ENCODE data around the gene TFCP2.

DNA sequence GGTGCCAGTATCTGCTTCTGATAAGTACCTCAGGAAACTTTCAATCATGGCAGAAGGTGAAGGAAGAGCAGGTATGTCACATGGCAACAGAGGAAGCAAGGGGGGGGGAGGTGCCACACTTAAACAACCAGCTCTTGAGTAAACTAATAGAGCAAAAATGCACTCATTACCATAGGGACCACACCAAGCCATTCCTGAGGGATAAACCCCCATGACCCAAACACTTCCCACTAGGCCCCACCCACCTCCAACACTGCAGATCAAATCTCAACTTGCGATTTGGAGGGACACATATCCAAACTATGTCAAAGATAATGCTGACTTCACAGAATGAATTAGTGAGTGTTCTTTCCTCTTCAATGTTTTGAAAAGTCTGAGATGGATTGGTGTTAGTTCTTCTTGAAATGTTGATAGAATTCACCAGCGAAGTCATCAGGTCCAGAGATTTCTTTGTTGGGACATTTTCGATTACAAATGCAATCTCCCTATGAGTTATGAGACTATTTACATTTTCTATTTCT, 16.6 kb downstream of the TFCP2 start:
- TF ChIP-seq, protein P1, sequence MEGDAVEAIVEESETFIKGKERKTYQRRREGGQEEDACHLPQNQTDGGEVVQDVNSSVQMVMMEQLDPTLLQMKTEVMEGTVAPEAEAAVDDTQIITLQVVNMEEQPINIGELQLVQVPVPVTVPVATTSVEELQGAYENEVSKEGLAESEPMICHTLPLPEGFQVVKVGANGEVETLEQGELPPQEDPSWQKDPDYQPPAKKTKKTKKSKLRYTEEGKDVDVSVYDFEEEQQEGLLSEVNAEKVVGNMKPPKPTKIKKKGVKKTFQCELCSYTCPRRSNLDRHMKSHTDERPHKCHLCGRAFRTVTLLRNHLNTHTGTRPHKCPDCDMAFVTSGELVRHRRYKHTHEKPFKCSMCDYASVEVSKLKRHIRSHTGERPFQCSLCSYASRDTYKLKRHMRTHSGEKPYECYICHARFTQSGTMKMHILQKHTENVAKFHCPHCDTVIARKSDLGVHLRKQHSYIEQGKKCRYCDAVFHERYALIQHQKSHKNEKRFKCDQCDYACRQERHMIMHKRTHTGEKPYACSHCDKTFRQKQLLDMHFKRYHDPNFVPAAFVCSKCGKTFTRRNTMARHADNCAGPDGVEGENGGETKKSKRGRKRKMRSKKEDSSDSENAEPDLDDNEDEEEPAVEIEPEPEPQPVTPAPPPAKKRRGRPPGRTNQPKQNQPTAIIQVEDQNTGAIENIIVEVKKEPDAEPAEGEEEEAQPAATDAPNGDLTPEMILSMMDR (conservative IDR thresholded peaks at IDR 0.05; ENCODE audit: low read depth, low read length): no peak
- TF ChIP-seq EZH2 (IDR thresholded peaks at IDR 0.05; ENCODE audit: low read length, unreplicated experiment) (no peak), EZH2phosphoT487 (IDR thresholded peaks at IDR 0.05; ENCODE audit: borderline replicate concordance, low read length) (no peak)
